Measurements from ENCODE around the gene APOL5. TPM values are rescaled to one million over a fixed set of nuclear protein-coding genes. Genes with fewer than 3 reads are reported as not detected.

The APOL5 gene
- total and polyA plus RNA-seq, 9 of the 15 experiments (the other 6 are each of a cell fraction or from before 2014, with no cell fraction given), result not detected

DNA sequence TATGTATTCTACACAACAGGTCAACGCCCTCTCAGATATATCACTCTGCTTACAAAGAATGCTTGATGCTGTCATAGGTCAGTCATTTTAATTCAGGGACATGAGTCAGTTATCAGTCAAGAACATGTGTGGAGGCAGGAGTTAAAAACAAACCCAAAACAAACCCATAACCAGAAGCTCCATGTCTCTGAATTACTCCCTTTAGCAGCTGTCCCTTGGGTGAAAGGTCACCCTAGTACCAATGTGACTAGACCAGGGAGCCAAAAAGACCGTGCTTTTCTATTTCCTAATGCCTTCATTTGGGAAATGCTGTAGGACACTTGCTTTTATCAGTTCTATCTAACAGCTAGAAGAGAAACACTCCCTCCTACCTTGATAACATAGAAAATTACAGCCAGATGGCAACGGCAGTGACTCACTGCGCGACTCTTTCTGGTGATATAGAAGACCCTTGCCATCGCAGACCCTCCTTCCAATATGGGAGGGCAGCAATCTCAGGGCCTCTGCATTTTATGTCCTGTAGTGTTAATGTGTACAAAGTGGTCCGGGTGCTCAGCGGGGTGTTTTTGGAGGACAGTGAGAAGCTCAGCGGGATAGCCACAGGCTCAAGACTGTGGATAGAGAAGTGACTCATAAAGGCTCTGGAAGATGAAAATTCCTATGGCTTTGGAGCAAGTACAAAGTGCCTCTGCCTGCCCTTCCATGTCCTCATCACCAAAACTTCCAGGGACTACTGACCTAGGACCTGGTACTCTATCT lies 24.8 kb downstream of the APOL5 start (continued):
- TF ChIP-seq ESRRA (IDR thresholded peaks at IDR 0.05; ENCODE audit: borderline replicate concordance, low read depth) (peak; percentile 39; the same call in 1 of the 2 replicates), FOSL1 (tag; conservative IDR thresholded peaks at IDR 0.05) (peak; percentile 95), YY1 (IDR thresholded peaks at IDR 0.05; ENCODE audit: borderline replicate concordance in 1 of 3, control insufficient read depth in 1 of 3, extremely low read depth in 1 of 3, insufficient read depth in 3 of 3, insufficient read length in 1 of 3, insufficient replicate concordance in 2 of 3, low read depth in 1 of 3, low read length in 2 of 3) (peak in 1 of 3 experiments; percentile 23), FOS (IDR thresholded peaks at IDR 0.05; ENCODE audit: extremely low read depth, insufficient read length) (peak; percentile 6), ZNF395 (CRISPR knock-in tag; IDR thresholded peaks at IDR 0.05) (peak; percentile 33; the same call in 1 of the 2 replicates), ELF1 (tag; IDR thresholded peaks at IDR 0.05) (no peak), CREM (IDR thresholded peaks at IDR 0.05; ENCODE audit: low read depth) (0 out of 2 replicates have a peak, but pooled peaks have one; percentile 19), SIN3A (IDR thresholded peaks at IDR 0.05; ENCODE audit: borderline replicate concordance in 2 of 2, control insufficient read depth in 1 of 2, low read depth in 2 of 2, low read length in 2 of 2) (peak in 1 of 2 experiments; percentile 69; a peak in 1 of 4 replicates), ZBTB17 (CRISPR knock-in tag; IDR thresholded peaks at IDR 0.05) (no peak), ATF3 (IDR thresholded peaks at IDR 0.05) (peak; percentile 88), ATF3 (CRISPR knock-in tag; conservative IDR thresholded peaks at IDR 0.05) (0 out of 2 replicates have a peak, but pooled peaks have one; percentile 40), NR4A1 (CRISPR knock-in tag; IDR thresholded peaks at IDR 0.05) (no peak), NR4A1 (tag; IDR thresholded peaks at IDR 0.05) (peak; percentile 71), KDM1A (IDR thresholded peaks at IDR 0.05) (peak; percentile 76 to 82), TRIM28 (IDR thresholded peaks at IDR 0.05) (no peak), HDAC3 (IDR thresholded peaks at IDR 0.05; ENCODE audit: borderline replicate concordance, partially characterized antibody) (peak; percentile 79), HDAC2 (IDR thresholded peaks at IDR 0.05) (peak; percentile 71), BACH1 (tag; IDR thresholded peaks at IDR 0.05) (0 out of 2 replicates have a peak, but pooled peaks have one; percentile 37), ZKSCAN8 (CRISPR knock-in tag; IDR thresholded peaks at IDR 0.05) (no peak), HDAC1 (IDR thresholded peaks at IDR 0.05) (peak in 1 of 2 experiments; percentile 74; a peak in 1 of 4 replicates), ATF1 (CRISPR knock-in tag; IDR thresholded peaks at IDR 0.05) (no peak), ATF1 (tag; IDR thresholded peaks at IDR 0.05) (peak; percentile 50), KLF16 (IDR thresholded peaks at IDR 0.05) (peak; percentile 77), FOXM1 (IDR thresholded peaks at IDR 0.05; ENCODE audit: low read depth) (peak; percentile 83), FOXM1 (CRISPR knock-in tag; IDR thresholded peaks at IDR 0.05; ENCODE audit: low read depth) (no peak)
- TF ChIP-seq, protein P1, sequence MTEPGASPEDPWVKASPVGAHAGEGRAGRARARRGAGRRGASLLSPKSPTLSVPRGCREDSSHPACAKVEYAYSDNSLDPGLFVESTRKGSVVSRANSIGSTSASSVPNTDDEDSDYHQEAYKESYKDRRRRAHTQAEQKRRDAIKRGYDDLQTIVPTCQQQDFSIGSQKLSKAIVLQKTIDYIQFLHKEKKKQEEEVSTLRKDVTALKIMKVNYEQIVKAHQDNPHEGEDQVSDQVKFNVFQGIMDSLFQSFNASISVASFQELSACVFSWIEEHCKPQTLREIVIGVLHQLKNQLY (CRISPR knock-in tag; conservative IDR thresholded peaks at IDR 0.05), result no peak
